H1 (cell line): ENCODE results near the gene OR56A4.

Experiments used
- ASH2L ChIP-seq: fragments of 200-600, 300-600 bp; sonication (generic); IDR thresholded peaks from one replicate; pipeline ENCODE4 v1.7.1; 2017; ENCODE audit warnings: low read length
- CREB1 ChIP-seq: IDR thresholded peaks from 2 replicates; pipeline ENCODE4 v1.6.1; 2012; ENCODE audit warnings: inconsistent platforms
- CTCF ChIP-seq, 3 experiments: IDR thresholded peaks; 1 replicate in 2 of 3; 2 replicates in 1 of 3; pipeline versions ENCODE4 v1.5.1 to v1.6.1; 2011; ENCODE audit warnings: low read length in 3 of 3, mild to moderate bottlenecking in 3 of 3, inconsistent platforms in 2 of 3, low read depth in 1 of 3, moderate library complexity in 1 of 3; ENCODE audit not compliant: insufficient read depth in 1 of 3; ENCODE audit errors: control extremely low read depth in 1 of 3
- EP300 ChIP-seq, 2 experiments: IDR thresholded peaks; 1 replicate in 1 of 2; 2 replicates in 1 of 2; pipeline ENCODE4 v1.6.1; 2011 to 2012; ENCODE audit warnings: low read depth in 2 of 2, low read length in 2 of 2, mild to moderate bottlenecking in 2 of 2, borderline replicate concordance in 1 of 2, inconsistent platforms in 1 of 2, moderate library complexity in 1 of 2
- EZH2 ChIP-seq: fragments of 200-600 bp; sonication (generic); IDR thresholded peaks from 2 replicates; pipeline ENCODE4 v1.7.1; 2012; ENCODE audit warnings: low read depth, mild to moderate bottlenecking, moderate library complexity, low read length, inconsistent platforms; ENCODE audit not compliant: severe bottlenecking
- MAX ChIP-seq: IDR thresholded peaks from 2 replicates; pipeline ENCODE4 v1.6.1; 2012; ENCODE audit warnings: inconsistent platforms
- POLR2A ChIP-seq, 2 experiments: IDR thresholded peaks; 1 replicate in 1 of 2; 2 replicates in 1 of 2; pipeline ENCODE4 v1.6.1; 2011; ENCODE audit warnings: low read depth in 2 of 2, low read length in 2 of 2, mild to moderate bottlenecking in 2 of 2; ENCODE audit errors: control extremely low read depth in 1 of 2
- RAD21 ChIP-seq, 2 experiments: IDR thresholded peaks in 1 of 2; conservative IDR thresholded peaks in 1 of 2; 2 replicates each; pipeline ENCODE4 v1.6.1; 2011; ENCODE audit warnings: low read depth in 2 of 2, low read length in 2 of 2, improper control_type of control experiment in 1 of 2, inconsistent platforms in 1 of 2, mild to moderate bottlenecking in 1 of 2, moderate library complexity in 1 of 2
- RFX5 ChIP-seq: IDR thresholded peaks from 2 replicates; pipeline ENCODE4 v1.6.1; 2011; ENCODE audit warnings: low read depth, low read length, improper control_type of control experiment, borderline replicate concordance
- TEAD4 ChIP-seq: IDR thresholded peaks from 2 replicates; pipeline ENCODE4 v1.6.1; 2012; ENCODE audit warnings: low read depth, low read length, inconsistent platforms, mixed read lengths
- YY1 ChIP-seq: IDR thresholded peaks from 2 replicates; pipeline ENCODE4 v1.6.1; 2011; ENCODE audit warnings: low read depth, mild to moderate bottlenecking, low read length
- ZNF274 ChIP-seq: IDR thresholded peaks from 2 replicates; pipeline ENCODE4 v1.7.0; 2012; ENCODE audit warnings: low read length, borderline replicate concordance; ENCODE audit errors: extremely low read depth

GRCh38 chr11:6012035-6012668 is 5.4 kb upstream of the OR56A4 start:
- TF ChIP-seq CTCF (IDR thresholded peaks at IDR 0.05; ENCODE audit: control extremely low read depth in 1 of 3, insufficient read depth in 1 of 3, low read depth in 1 of 3, low read length in 3 of 3), result no peak
- no peak for TF ChIP-seq RAD21 (IDR thresholded peaks at IDR 0.05 in 1 of 2, conservative IDR thresholded peaks at IDR 0.05 in 1 of 2; ENCODE audit: low read depth in 2 of 2, low read length in 2 of 2)
- no peak for TF ChIP-seq EP300 (IDR thresholded peaks at IDR 0.05; ENCODE audit: borderline replicate concordance in 1 of 2, low read depth in 2 of 2, low read length in 2 of 2)
- no peak for TF ChIP-seq ZNF274
- TF ChIP-seq MAX, result no peak
- TF ChIP-seq EZH2, result no peak
- no peak for TF ChIP-seq TEAD4
- TF ChIP-seq ASH2L, result no peak
- no peak for TF ChIP-seq POLR2A (IDR thresholded peaks at IDR 0.05; ENCODE audit: control extremely low read depth in 1 of 2, low read depth in 2 of 2, low read length in 2 of 2)
- no peak for TF ChIP-seq RFX5
- TF ChIP-seq CREB1, result no peak
- TF ChIP-seq YY1, result no peak
